Right ventricle myocardium superior (tissue), 1 donor: ENCODE measurements around the gene AP1S1. TPM values are rescaled to one million over a fixed set of nuclear protein-coding genes. Genes with fewer than 3 reads are reported as not detected.
"Not testable (repeated sequence)": the region's sequence is repeated elsewhere in the genome, so short reads cannot be mapped to it uniquely, and the experiment has no call there.

ENCODE experiments used
- ATAC-seq: fragments of 200-7000 bp; cut with Tn5 transposase; one replicate; pipeline ENCODE4 v1.9.1; 2020; ENCODE audit warnings: mild to moderate bottlenecking; ENCODE audit not compliant: poor library complexity
- DNase-seq: peaks from one replicate; pipeline ENCODE4 v3.0.0-alpha.2; 2020
- intact Hi-C: fragments of 100-400 bp; cut with DNase I; formaldehyde crosslinking; loops from one replicate; pipeline ENCODE4 v1.11.2; 2022
- total RNA-seq: library from RNA; stranded (reverse); fragmentation: NEBNext Ultra II Directional; extraction: Animal tissue kit (Norgen Biotek cat#: 25700); gene quantifications from one replicate; pipeline ENCODE4 v1.2.1, GENCODE V29; 2021
- donor health status: DM: no; HTN: yes; CAD: no; lungs with severe emphysema.

The AP1S1 gene
- total RNA-seq, 1 donor from 2014 or later = 14.1 TPM

DNA sequence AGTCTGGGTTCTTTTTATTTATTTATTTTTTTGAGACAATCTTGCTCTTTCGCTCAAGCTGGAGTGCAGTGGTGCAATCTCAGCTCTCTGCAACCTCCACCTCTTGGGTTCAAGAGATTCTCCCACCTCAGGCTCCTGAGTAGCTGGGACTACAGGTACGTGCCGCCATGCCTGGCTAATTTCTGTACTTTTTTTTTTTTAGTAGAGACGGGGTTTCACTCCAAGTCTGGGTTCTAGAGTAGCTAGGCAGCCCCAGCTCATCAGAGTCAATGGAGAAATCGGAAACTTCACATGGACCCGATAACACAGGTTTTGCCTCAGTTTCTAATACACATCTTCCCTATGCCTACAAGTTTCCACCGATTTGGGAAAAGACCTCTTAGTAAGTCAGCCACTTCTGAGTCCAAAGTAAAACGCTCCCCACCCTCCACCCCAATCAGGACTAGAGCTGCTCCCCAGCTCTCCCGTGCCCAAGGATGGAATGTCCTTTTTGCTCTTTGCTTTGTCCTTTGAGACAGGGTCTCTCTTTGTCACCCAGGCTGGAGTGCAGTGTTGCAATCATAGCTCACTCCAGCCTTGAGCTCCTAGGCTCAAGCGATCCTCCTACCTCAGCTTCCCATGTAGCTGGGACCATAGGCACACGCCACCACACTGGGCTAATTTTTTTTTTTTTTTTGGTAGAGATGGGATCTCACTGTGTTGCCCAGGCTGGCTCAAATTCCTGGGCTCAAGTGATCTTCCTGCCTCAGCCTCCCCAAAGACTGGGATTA is 31.2 kb upstream of the AP1S1 start:
- ATAC-seq (no peak), DNase-seq (no peak)
- intact Hi-C loops = no loop called here

DNA sequence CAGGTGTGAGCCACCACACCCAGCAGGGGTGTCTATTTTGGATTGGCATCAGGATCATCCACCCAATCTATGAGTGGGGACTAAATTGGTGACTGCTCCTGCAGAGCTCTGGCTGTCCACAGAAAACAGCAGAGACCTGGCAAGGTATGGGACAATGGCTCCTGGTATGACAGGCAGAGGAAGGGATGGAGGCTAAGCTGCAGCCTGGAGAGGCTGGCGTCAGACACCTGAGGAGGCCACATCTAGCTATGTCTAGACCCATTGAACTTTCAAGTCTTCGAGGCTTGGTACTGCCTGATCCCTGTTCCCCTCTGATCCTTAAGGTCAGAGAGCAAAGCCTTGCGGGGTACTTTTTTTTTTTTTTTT is 30.6 kb upstream of the AP1S1 start:
- ATAC-seq = no peak
- DNase-seq = no peak

DNA sequence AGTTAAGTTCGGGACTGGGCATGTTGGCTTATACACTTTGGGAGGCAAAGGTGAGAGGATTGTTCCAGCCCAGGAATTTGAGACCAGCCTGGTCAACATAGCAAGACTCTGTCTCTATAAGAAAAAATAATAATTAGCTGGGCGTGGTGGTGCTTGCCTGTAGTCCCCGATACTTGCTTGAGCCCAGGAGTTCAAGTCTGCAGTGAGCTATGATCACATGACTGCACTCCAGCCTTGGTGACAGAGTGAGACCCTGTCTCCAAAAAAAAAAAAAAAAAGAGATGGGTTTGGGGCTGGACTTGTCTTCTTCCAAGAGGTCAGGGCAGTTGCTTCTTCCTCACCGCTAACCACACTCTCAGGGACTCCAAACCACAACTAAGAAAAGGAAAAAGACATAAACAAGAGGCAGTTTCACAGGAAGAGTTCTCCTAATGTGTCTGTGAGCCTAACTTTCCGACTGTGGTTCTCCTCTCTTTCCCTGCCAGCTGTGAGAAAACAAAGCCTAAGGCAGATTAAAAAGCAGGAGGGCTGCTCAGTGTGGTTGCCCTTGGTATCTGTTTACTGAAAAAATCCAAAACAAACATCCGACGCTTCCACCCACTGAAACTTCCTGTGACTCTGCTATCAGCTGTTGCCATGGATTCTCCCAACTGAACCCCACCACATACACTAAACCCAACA is 29.8 kb upstream of the AP1S1 start:
- intact Hi-C loops = no loop called here
- DNase-seq (no peak), ATAC-seq (no peak)

More for the DNA sequence above, 30.6 kb upstream of the AP1S1 start:
- intact Hi-C loops = no loop called here

DNA sequence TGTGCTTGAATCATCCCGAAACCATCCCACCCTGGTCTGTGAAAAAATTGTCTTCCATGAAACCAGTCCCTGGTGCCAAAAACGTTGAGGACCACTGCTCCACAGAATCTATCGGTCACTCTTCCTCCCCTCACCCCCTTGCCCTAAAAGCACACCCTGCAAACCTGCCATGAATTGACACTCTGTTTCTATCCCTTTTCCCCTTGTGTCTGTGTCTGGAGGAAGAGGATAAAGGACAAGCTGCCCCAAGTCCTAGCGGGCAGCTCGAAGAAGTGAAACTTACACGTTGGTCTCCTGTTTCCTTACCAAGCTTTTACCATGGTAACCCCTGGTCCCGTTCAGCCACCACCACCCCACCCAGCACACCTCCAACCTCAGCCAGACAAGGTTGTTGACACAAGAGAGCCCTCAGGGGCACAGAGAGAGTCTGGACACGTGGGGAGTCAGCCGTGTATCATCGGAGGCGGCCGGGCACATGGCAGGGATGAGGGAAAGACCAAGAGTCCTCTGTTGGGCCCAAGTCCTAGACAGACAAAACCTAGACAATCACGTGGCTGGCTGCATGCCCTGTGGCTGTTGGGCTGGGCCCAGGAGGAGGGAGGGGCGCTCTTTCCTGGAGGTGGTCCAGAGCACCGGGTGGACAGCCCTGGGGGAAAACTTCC is 28.2 kb upstream of the AP1S1 start:
- ATAC-seq (peak; percentile 54), DNase-seq (peak; percentile 80)
- intact Hi-C loops = no loop called here

DNA sequence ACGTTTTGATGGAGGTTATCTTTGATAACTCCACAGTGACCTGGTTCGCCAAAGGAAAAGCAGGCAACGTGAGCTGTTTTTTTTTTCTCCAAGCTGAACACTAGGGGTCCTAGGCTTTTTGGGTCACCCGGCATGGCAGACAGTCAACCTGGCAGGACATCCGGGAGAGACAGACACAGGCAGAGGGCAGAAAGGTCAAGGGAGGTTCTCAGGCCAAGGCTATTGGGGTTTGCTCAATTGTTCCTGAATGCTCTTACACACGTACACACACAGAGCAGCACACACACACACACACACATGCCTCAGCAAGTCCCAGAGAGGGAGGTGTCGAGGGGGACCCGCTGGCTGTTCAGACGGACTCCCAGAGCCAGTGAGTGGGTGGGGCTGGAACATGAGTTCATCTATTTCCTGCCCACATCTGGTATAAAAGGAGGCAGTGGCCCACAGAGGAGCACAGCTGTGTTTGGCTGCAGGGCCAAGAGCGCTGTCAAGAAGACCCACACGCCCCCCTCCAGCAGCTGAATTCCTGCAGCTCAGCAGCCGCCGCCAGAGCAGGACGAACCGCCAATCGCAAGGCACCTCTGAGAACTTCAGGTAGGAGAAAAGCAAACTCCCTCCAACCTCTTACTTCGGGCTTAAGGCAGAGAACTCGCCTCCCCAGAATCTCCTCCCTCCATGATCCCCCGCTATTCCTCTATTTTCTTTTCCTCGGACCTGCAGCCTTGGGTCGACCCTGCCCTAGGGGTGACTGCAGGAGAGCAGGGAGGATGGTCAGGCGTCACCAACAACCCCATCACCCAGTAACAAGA is 27.4 kb upstream of the AP1S1 start, which contains the start of gene SERPINE1:
SERPINE1 (plus strand) TSS at position 454 of the 809 bp plus-strand sequence. CDS start 1,290 bp downstream, outside the sequence.
- intact Hi-C loops = no loop called here
- peak; percentile 88 for DNase-seq
- ATAC-seq = peak; percentile 88

DNA sequence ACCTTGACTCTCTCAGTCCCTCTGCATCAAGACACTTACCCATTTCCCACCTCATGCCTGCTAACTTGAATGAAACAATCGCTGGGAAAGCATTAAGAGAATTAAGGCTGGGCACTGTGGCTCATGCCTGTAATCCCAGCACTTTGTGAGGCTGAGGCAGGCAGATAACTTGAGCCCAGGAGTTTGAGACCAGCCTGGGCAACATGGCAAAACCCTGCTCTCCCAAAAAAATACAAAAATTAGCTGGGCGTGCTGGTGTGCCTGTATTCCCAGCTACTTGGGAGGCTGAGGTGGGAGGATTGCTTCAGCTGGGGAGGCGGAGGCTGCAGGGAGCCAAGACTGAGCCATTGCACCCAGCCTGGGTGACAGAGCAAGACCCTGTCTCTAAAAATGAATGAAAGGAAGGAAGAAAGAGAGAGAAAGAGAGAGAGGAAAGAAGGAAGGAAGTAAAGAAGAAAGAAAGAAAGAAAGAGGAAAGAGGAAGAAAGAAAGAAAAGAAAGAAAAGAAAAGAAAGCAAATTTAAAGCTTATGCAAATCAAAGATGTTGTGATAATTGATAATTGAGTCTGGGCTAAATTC is 26.7 kb upstream of the AP1S1 start:
- no peak for ATAC-seq
- no peak for DNase-seq
- intact Hi-C loops = no loop called here

DNA sequence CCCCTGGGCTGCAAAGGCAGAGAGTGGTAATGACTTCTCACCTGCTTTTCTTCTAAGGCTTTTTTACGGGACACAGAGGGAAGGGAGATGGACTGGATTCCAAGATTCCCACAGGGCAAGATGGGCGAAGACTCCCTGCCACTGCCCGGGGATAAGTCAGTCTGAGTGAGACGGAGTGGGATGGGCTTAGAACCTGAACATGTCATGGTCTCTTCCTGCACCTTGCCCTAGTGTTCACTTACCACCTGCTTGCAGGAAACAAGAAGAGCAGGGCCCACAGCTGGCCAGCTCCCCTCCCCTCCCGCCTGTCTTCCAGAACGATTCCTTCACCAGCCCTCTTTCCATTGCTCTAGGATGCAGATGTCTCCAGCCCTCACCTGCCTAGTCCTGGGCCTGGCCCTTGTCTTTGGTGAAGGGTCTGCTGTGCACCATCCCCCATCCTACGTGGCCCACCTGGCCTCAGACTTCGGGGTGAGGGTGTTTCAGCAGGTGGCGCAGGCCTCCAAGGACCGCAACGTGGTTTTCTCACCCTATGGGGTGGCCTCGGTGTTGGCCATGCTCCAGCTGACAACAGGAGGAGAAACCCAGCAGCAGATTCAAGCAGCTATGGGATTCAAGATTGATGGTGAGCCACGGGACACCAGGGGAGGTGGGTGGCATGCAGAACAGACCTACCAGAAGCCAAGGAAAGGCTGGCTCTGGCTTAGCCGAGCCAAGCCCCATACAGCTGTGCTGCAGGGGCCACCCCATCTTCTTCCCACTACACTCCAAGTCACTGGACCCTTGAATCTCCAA is 26.0 kb upstream of the AP1S1 start:
- no peak for DNase-seq
- intact Hi-C loops = no loop called here
- no peak for ATAC-seq

DNA sequence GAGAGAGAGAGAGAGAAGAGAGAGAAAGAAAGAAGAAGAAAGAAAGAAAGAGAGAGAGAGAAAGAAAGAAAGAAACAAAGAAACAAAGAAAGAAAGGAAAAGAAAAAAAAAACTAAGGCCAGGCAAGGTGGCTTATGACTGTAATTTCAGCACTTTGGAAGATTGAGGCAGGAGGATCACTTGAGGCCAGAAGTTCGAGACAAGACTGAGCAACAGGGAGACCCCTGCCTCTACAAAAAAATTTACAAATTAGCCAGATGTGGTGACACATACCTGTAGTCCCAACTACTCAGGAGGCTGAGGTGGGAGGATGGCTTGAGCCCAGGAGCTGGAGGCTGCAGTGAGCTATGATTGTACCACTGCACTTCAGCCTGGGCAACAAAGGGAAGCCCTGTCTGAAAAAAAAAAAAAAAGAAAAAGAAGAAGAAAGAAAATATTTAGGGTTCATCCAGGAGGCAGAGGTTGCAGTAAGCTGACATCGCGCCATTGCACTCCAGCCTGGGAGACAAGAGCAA is 24.6 kb upstream of the AP1S1 start:
- intact Hi-C loops = loop anchor here (10.0 kb wide), 1 partner anchor 235 kb away; the partner anchor contains the start of gene ACHE
- no peak for ATAC-seq
- DNase-seq = no peak

DNA sequence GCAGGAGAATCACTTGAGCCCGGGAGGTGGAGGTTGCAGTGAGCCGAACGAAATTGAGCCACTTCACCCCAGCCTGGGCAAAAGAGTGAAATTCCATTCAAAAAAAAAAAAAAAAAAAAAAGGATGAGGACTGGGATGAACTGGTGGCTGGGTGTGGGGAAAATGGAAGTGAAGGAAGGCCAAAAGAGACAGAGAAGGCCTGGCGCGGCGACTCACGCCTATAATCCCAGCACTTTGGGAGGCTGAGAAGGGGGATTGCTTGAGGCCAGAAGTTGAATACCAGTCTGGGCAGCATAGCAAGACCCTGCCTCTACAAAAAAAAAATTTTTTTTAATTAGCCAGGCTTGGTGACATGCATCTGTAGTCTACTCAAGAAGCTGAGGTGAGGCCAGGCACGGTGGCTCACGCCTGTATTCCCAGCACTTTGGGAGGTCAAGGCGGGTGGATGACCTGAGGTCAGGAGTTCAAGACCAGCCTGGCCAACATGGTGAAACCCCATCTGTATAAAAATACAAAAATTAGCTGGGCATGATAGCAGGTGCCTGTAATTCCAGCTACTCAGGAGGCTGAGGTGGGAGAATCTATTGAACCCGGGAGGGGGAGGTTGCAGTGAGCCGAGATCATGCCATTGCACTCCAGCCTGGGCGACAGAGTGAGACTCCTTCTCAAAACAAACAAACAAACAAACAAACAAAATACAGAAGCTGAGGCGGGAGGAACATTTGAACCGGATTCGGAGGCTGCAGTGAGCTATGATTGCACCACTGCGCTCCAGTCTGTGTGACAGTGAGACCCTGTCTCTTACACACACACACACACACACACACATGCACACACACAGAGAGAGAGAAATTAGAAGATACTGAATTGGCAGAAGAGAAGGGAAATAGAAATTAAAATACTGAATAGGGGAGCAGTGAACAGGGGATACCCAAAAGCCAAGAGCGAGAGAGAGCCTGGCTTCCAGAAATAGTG is 21.4 kb upstream of the AP1S1 start:
- not testable (repeated sequence) for ATAC-seq, DNase-seq
- intact Hi-C loops = loop anchor here (10.0 kb wide), 1 partner anchor 238 kb away; the partner anchor contains the start of gene ACHE

DNA sequence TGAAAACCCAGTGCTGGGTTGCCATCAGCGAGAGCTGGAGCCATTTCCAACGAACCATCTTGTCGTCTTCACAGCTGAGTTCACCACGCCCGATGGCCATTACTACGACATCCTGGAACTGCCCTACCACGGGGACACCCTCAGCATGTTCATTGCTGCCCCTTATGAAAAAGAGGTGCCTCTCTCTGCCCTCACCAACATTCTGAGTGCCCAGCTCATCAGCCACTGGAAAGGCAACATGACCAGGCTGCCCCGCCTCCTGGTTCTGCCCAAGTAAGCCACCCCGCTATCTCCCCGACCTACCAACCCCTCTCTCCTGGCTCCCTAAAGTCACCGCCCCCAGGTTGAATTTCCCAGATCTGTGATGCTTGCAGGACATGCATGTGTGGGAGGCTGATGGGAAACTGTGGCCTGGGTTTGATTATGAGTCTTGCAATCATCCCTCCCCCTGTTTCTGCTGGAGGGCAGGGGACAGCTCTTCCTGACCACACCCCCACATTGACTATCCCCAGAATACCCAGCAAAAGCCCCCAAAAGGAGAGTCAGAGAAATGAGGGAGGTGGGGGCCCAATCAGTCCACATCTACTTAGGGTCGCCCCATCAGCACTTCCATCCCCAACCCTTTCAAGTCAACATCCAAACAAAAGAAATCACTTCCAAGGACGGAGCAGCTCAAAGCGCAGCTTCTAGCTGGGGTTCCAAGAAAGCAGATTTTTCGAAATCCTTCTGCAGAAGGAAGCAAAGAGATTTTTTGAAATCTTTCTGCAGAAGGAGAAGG is 20.5 kb upstream of the AP1S1 start:
- intact Hi-C loops = loop anchor here (10.0 kb wide), 1 partner anchor 239 kb away; the partner anchor contains the start of gene ACHE
- no peak for DNase-seq

DNA sequence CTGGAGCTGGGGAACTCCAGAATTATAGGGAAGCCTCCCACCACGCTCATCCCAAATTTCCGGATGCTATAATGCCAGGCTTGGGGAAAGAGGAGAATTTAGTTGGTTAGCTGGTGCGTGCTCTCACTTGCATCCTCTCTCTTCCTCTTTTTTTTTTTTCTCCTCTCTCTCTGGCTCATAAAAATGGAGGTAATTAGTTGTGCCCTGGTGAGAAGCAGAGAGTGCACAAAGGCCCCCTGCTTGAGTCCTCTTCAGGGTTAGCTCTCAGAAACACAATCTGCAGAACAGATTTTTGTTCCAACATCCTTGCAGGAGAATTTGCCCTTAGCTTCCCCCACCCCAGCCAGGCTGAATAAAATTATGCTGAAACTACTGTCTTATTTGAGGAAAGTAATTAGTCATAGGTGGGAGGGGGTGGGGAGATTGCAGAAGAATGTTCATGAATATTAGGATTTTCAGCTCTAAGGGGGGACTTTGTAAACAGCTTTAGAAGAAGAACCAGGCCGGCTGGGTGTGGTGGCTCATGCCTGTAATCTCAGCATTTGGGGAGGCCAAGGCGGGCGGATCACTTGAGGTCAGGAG is 19.8 kb upstream of the AP1S1 start:
- DNase-seq (no peak), ATAC-seq (no peak)
- intact Hi-C loops = loop anchor here (10.0 kb wide), 1 partner anchor 240 kb away; the partner anchor contains the start of gene ACHE

More for the DNA sequence above, 20.5 kb upstream of the AP1S1 start:
- no peak for ATAC-seq

DNA sequence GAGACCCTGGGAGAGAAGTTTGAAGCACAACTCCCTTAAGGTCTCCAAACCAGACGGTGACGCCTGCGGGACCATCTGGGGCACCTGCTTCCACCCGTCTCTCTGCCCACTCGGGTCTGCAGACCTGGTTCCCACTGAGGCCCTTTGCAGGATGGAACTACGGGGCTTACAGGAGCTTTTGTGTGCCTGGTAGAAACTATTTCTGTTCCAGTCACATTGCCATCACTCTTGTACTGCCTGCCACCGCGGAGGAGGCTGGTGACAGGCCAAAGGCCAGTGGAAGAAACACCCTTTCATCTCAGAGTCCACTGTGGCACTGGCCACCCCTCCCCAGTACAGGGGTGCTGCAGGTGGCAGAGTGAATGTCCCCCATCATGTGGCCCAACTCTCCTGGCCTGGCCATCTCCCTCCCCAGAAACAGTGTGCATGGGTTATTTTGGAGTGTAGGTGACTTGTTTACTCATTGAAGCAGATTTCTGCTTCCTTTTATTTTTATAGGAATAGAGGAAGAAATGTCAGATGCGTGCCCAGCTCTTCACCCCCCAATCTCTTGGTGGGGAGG is 16.5 kb upstream of the AP1S1 start:
- ATAC-seq = peak; percentile 34
- DNase-seq = no peak
- intact Hi-C loops = loop anchor here (2.0 to 10.0 kb wide), 2 partner anchors 43 to 243 kb away; partner anchors contain the start of gene ACHE

DNA sequence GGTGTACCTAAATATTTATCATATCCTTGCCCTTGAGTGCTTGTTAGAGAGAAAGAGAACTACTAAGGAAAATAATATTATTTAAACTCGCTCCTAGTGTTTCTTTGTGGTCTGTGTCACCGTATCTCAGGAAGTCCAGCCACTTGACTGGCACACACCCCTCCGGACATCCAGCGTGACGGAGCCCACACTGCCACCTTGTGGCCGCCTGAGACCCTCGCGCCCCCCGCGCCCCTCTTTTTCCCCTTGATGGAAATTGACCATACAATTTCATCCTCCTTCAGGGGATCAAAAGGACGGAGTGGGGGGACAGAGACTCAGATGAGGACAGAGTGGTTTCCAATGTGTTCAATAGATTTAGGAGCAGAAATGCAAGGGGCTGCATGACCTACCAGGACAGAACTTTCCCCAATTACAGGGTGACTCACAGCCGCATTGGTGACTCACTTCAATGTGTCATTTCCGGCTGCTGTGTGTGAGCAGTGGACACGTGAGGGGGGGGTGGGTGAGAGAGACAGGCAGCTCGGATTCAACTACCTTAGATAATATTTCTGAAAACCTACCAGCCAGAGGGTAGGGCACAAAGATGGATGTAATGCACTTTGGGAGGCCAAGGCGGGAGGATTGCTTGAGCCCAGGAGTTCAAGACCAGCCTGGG is 15.9 kb upstream of the AP1S1 start:
- peak; percentile 73 for DNase-seq
- peak; percentile 90 for ATAC-seq
- intact Hi-C loops = loop anchor here (10.0 kb wide), 1 partner anchor 244 kb away; the partner anchor contains the start of gene ACHE

DNA sequence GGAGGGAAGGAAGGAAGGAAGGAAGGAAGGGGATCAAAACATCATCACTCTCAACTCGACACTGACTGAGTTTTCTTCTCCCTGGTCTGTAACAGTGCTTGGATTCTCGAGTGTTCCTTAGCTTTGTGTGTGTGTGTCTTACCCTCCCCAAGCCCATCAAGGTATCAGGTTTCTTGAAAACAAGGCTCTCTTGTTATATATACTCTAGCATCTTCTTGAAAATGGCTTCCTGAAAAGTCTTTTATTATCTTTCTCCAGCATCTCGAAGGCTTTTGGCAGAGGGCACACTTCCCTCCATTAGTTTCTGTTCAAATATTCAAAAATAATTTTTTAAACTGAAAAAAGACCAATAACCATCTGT is 14.0 kb upstream of the AP1S1 start:
- DNase-seq = no peak
- intact Hi-C loops = loop anchor here (5.0 kb wide), 1 partner anchor 142 kb away; no protein-coding TSS in a partner anchor
- ATAC-seq = no peak
